OCI-M2 (cell line): ENCODE measurements around the gene CDK16.
A peak's percentile ranks its signal among the peaks of the same experiment; 100 is the strongest.

Experiments used
- DNase-seq: peaks from one replicate; lab custom pipeline; 2025; ENCODE audit not compliant: unreplicated experiment; lab: John Stamatoyannopoulos, UW

Gene CDK16

DNA sequence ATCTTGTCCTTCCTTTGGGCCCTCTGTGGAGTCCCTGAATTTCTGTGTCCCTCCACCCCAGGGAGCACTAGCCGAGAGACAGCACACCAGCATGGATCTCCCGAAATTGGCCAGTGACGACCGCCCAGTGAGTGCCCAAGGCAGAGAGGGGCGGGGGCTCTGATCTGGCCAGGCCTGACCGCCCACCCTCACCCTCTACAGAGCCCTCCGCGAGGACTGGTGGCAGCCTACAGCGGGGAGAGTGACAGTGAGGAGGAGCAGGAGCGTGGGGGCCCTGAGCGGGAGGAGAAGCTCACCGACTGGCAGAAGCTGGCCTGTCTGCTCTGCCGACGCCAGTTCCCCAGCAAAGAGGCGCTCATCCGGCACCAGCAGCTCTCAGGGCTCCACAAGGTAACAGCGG is 33.2 kb upstream of the CDK16 start:
- no peak for DNase-seq

GRCh38 chrX:47186096-47186740 is 32.3 kb upstream of the CDK16 start:
- no peak for DNase-seq

GRCh38 chrX:47187106-47187677 is 31.3 kb upstream of the CDK16 start:
- no peak for DNase-seq

DNA sequence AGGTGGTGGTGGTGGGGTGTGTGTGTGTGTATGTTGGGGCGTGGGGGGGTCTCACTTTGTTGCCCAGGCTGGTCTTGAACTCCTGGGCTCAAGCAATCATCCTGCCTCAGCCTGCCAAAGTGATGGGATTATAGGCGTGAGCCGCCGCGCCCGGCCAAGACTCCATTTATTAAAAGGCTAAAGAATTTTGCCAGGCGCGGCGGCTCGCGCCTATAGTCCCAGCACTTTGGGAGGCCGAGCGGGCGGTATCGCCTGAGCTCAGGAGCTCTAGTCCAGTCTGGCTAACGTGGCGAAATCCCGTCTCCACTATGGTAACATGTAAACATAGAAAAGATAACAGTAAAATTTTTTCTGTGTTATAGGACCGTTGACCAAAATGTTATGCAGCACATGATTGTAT is 28.6 kb upstream of the CDK16 start:
- no peak for DNase-seq

DNA sequence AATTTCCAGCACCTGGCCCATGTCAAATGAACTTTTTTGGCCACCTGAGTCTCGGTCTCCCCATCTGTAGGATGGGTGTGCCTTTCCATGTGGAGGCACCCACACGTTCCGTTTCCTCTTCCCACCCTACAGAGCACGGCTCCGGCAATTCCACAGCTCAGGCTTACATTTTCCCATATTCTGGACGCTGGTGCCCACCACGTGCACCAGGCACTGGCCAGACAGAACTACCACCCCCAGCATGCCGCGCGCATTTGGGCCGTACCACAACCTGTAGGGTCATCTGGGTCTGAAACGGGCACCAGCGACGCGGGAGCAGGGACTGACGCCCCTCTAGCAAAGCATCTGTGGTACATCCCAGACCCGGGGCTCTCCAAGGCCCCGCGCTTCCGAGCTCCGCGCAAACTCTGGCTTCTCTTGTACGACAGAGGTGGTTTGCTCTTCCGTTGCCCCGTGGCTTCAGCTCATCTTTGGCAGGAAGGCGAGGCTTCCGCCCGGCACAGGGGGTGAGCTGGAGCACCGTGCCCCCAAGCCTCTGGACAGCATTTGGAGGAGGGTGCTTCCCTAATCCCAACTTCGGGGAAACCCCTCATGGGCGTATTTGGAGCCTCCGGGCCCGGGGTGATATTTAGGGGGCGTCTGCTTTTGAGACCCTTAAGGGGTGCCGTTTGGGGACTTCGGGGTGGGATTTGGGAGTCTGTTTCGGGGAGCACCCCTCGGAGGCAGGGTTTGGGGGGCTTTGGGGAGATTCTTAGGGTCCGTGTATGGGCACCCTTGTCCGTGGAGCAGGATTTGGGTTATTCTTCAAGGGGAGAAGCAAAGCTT is 27.8 kb upstream of the CDK16 start:
- peak; percentile 75 for DNase-seq

- DNase-seq: no peak
These were observed 27.1 kb upstream of the CDK16 start for GRCh38 chrX:47191331-47191730.

- DNase-seq: no peak
These were observed 26.6 kb upstream of the CDK16 start for GRCh38 chrX:47191806-47192401.

DNA sequence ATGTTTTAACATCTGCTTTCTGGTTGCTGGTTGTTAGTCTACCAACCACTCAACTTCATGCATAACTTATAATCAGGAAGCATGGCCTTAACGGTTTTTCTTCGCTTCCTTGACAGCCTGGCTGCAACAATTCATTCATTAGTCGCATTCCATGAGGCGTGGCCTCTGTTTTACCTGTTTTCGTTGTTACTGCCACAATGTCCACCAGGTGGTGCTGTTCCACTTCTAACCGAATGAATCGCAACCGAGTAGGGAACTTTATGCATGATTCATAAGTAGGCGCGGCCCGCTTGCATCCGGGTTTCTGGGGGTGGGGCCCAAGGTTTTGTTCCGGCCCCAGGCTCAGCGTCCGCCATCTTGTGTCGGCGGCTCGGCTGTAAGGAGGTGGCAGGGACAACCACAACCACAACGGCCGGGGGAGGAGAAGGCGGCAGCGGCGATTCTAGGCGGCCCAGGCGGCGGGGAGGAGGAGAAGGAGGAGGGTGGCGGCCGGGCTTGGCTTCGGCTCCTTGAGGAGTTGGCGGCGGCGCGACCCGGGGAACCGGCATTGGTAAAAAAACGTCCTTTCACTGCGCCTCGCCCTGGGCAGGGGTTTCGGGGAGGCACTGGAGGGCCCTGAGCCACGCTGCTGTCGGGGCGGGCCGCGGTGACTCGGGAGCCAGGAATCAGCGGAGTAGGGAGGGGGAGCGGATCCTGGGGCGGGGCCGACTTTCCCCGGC is 24.8 kb upstream of the CDK16 start, which contains the start of gene UBA1:
UBA1 (plus strand) TSS at position 355 of the 719 bp plus-strand sequence. CDS start 4,974 bp downstream, outside the sequence.
- DNase-seq: peak; percentile 76

DNA sequence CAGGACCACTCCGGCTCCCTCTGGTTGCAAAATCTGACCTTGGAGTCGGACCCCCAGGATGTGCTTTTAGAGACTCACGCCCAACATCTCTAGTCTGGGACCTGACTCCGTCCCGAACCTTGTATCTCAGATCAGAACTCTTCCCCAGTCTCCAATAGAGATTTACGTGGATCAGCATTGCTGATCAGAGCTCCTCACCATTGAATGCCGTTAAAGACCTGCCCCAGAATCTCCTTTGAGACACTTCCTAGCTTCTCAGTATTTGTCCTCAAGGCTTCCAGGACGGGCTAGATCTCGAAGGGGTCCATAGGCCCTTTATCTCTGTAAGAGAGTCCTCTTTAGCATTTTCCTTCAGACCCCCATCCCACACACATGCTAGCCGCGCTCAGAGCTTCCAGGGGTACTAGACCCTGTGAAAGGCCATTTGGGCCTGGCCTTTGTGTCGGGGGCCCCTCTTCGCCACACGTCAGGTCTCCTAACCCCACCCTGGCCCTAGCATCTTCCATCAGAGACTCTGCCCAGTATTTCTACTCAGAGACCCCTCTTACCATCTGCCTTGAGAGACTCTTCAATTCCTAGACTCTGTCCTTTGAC is 24.2 kb upstream of the CDK16 start:
- no peak for DNase-seq

DNA sequence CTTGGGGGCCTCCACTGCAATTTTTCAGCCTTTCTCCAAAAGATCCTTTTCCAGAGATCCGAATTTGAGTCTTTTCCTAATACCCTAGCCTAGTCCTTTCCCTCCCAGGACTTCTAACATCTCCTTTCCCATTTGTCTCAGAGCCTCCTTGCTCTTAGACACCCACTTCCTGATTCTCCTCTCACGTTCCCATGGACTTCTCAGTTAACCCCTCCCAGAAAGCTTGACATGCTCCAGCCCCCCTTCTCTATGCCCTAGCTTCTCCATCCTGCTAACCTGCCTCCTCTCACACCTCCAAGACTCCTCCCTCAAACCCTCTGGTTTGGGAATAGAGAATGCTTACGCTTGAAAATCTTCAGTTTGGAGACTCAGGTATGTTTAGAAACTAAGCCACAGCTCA is 22.4 kb upstream of the CDK16 start:
- no peak for DNase-seq

DNA sequence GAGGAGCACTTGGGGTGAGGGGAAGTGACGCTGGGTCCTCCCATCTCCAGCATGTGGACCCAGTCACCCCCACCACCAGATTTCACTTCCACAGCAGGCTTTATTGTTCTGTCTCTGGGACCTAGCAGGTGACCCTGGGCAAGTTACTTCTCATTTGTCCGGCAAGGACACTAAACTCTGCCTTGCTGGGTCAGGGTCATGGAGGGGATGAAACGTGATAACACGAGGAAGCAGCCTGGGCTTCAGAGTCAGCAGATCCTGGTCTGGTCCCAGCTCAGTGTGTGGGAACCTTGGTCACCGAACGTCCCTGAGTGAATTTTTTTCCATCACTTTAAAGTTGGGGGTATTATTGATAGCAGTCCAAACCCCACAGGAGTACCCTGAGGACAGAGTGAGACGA is 21.0 kb upstream of the CDK16 start:
- DNase-seq: no peak

DNA sequence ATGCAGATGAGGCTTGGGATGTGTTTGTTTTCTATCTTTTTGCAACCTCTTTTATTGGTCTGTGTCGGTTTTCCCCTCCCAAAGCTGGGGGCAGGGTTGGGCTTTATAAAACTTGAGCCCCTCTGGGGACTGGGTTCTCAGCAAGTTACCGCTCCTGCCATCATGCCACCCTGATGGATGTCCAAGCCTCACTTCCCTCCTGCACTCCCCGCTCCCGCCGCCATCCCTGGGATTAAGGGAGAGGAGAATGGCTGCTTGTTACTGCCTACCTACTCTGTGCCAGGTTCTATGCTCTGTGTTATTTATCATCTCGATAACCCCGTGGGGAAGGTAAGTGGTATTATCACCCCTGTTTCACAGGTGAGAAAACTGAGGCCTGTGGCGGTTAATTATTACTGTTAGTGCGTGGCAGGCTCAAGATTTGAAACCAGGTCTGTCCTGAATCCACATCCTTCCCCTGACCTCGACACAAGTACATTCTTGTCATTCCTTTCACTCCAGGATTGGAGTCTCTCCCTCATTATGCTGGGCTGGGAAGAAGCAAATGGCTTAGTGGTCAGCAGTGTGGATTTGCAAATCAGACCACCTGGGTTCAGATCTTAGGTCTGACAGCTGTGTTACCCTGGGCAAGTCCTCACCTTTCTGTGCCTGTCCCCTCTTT is 20.3 kb upstream of the CDK16 start:
- no peak for DNase-seq

- DNase-seq: no peak
These were observed 19.8 kb upstream of the CDK16 start for GRCh38 chrX:47198687-47199080.

GRCh38 chrX:47199286-47199685 is 19.2 kb upstream of the CDK16 start:
- no peak for DNase-seq

DNA sequence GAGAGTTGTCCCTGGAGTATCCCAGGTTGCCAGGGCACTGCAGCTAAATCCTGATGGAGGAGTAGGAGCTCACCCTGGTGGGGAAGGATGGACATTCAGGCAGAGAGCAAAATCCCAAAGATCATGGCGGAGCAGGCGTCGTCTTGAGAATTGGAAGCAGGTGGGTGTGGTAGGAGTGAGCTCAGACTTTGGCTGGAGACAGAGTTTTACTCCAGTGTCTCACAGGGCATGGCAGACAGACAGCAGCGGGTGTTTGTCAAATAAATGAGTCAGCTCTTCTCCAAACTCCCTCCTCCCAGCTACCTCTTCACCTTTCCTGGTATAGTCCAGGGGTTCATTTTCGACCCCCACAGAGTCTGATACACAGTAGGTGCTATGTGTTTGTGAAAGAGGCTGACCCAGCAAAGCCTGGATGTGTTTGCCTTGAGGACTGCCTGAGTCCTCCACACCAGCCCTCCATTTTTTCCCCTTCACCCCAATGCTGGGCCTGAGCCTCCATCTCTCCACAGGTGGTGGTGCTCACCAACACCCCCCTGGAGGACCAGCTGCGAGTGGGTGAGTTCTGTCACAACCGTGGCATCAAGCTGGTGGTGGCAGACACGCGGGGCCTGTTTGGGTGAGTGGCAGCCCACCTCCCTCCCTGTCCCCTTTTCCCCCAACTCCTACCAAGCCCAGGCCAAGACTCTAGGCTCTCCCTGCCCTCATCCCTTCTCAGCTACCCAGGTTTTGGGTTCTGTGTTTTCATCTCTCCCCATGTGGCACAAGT is 17.9 kb upstream of the CDK16 start:
- no peak for DNase-seq

- no peak for DNase-seq
These were observed 17.0 kb upstream of the CDK16 start for GRCh38 chrX:47201345-47201944.

DNA sequence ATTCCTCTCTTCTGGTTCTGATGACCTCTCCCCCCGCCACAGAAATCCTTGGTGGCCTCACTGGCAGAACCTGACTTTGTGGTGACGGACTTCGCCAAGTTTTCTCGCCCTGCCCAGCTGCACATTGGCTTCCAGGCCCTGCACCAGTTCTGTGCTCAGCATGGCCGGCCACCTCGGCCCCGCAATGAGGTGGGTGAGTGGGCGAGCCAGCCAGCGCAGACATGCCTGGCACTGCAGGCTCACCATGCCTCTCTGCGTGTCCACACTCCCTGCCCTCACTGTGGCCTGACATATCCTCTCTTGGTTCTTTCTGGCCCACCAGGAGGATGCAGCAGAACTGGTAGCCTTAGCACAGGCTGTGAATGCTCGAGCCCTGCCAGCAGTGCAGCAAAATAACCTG is 16.2 kb upstream of the CDK16 start:
- DNase-seq: no peak

GRCh38 chrX:47202877-47203276 is 15.6 kb upstream of the CDK16 start:
- DNase-seq: no peak

GRCh38 chrX:47204970-47205369 is 13.5 kb upstream of the CDK16 start:
- no peak for DNase-seq
